Jurkat, Clone E6-1 (cell line): Measurements from ENCODE around the gene IARS2.
A peak's percentile ranks its signal among the peaks of the same experiment; 100 is the strongest.
"Not testable (repeated sequence)": the region's sequence is repeated elsewhere in the genome, so short reads cannot be mapped to it uniquely, and the experiment has no call there.

ENCODE experiments used
- DNase-seq: peaks from one replicate; pipeline ENCODE4 v3.0.0-alpha.2; 2011; ENCODE audit warnings: low read depth, low spot score
- H3K4me3 ChIP-seq: 2 replicates; pipeline ENCODE4 v1.5.1; 2011; ENCODE audit warnings: mild to moderate bottlenecking, low read length, control low read depth, moderate library complexity

IARS2 gene

GRCh38 chr1:220099826-220100225, 5.9 kb downstream of the IARS2 start:
- H3K4me3 ChIP-seq, result no peak overlapping the region
- no peak for DNase-seq

DNA sequence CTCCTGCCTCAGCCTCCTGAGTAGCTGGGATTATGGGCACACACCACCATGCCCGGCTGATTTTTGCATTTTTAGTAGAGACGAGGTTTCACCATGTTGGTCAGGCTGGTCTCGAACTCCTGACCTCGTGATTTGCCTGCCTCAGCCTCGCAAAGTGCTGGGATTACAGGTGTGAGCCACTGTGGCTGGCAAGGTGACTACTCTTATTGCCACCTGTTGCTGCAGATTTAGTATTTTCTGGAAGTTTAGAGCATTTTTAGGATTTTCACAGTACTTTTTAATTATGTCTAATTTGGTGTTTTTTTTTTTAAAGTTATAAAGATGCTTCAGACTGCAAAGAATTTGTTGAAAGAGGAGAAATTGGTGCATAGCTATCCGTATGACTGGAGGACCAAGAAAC, 16.5 kb downstream of the IARS2 start:
- DNase-seq, H3K4me3 ChIP-seq: not testable (repeated sequence)

GRCh38 chr1:220112600-220112999, 18.7 kb downstream of the IARS2 start:
- not testable (repeated sequence) for H3K4me3 ChIP-seq, DNase-seq

DNA sequence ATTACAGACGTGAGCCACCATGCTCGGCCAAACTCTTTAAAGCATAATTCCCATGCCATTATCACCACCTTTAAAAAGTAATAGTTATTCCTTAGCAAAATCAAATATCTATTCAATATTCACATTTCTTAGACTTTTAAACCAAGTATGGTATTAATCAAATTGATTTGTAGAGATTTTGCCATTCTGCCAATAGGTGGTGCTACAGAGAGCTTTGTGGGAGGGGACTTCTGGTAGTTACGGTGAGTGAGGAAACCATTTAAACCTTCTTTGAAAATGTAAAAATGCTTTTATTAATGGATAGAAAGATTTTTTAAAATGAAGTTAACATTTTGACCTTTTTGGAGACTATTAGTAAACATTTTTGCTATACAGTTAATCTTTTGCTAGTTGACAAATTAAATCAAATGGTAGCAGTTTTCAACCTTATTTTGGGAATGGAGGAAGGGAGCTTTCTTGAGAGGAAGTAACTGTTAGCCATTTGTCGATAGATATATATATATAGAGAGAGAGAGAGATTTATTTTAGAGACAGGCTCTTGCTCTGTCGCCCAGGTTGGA, 19.3 kb downstream of the IARS2 start:
- DNase-seq, result peak; percentile 45
- no peak overlapping the region for H3K4me3 ChIP-seq

GRCh38 chr1:220119043-220119512, 25.1 kb downstream of the IARS2 start:
- no peak for DNase-seq
- H3K4me3 ChIP-seq, result no peak overlapping the region

- H3K4me3 ChIP-seq, result no peak overlapping the region
- DNase-seq, result no peak
Observed at GRCh38 chr1:220121791-220122530, 28.0 kb downstream of the IARS2 start.

GRCh38 chr1:220123066-220123465, 29.1 kb downstream of the IARS2 start:
- H3K4me3 ChIP-seq, result no peak overlapping the region
- no peak for DNase-seq

- no peak overlapping the region for H3K4me3 ChIP-seq
- peak; percentile 21 for DNase-seq
Observed at GRCh38 chr1:220123889-220124288, 30.0 kb downstream of the IARS2 start.

GRCh38 chr1:220124542-220124941, 30.6 kb downstream of the IARS2 start:
- DNase-seq, result no peak
- no peak overlapping the region for H3K4me3 ChIP-seq

DNA sequence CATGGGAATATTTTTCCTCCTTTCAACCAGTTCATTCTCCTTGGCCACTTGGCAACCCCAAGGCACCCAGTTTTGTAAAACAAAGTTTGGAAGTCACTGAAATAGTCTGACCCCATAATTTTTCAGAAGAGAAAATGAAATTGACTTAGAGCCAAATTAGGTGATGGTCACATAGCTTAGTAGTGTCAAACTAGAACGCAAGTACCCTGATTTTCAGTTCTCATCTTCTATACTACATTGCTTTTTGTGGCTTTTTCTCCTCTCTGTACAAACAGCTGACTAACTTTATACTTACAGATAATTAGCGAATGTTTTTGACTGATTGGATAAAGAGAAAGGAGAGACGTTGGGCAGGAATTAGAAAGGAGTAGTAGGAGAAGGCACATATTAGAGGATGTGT, 33.1 kb downstream of the IARS2 start:
- H3K4me3 ChIP-seq, result no peak overlapping the region
- no peak for DNase-seq

DNA sequence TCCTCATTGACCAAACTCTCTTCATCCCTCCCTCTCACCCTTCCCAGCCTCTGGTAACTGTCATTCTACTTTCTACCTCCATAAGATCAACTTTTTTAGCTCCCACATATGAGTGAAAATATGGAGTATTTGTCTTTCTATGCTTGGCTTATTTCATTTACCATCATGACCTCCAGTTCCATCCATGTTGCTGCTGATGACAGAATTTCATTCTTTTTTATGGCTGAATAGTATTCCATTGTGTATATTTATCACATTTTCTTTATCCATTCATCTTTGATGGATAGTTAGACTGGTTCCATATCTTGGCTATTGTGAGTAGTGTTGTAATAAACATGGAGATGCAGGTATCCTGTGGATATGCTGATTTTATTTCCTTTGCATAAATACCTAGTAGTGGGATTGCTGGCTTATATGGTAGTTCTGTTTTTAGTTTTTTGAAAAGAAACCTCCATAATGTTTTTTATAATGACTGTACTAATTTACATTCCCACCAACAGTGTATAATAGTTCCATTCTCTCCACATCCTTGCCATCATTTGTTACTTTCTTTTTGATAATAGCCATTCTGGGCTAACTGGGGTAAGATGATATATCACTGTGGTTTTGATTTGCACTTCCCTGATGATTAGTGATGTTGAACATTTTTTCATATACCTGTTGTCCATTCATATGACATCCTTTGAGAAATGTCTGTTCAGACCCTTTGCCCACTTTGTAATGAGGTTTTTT, 35.7 kb downstream of the IARS2 start:
- H3K4me3 ChIP-seq, result no peak overlapping the region
- no peak for DNase-seq

DNA sequence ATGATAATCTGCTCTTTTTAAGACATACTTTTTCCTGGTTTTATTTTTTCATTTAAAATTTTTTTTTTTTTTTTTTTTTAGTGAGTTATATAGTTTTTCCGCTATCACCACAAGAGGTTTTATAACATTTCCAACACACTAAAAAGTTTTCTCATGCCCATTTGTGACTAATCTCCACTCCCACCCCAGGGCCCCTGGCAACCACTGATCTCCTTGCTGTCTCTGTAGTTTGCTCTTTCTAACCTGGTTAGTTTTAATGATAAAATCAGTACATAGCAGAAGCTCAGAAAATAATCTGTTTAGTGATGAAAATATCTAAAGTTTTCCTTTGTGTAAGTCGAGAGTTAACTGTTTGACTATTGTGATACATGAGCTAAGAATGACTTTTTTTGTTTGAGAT, 41.8 kb downstream of the IARS2 start:
- H3K4me3 ChIP-seq, result no peak overlapping the region
- no peak for DNase-seq

GRCh38 chr1:220137019-220137786, 43.3 kb downstream of the IARS2 start:
- H3K4me3 ChIP-seq, result no peak overlapping the region
- DNase-seq, result peak; percentile 30

DNA sequence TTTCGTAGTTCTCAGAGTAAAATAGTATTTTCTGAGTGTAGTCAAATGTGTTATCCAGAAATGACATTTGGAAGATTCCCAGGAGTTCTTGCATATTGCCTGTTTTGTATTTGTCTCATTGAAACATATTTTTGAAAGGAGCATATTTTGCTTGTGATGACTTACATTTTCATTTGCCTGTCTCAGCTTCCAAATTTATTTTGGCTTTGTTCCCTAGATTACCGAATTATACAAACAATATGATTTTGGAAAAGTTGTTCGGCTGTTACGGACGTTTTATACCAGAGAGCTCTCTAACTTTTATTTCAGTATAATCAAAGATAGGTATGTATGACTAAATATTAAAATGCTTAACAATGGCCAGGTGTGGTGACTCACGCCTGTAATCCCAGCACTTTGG, 46.0 kb downstream of the IARS2 start:
- no peak for DNase-seq
- H3K4me3 ChIP-seq, result no peak overlapping the region

DNA sequence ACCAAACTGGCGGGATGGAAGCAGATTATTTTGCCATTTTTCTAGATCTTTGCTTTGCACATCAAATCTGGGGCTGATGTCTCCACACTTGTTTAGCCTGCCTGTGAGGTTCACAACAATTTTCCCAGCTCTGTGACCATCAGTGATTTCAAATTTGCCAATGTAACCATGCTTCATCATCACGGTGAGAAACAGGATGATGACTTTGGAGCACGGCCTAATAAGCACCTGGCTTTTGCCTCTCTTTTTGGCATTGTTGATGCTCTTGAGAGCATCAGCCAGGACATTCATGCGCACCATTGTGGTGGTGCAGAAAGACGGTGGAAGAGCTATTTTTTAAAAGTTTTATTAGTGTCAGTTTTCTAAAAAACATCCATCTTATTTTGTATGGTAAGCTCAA, 50.1 kb downstream of the IARS2 start:
- H3K4me3 ChIP-seq, result no peak overlapping the region
- no peak for DNase-seq

GRCh38 chr1:220149742-220150141, 55.8 kb downstream of the IARS2 start:
- no peak overlapping the region for H3K4me3 ChIP-seq
- DNase-seq, result no peak

DNA sequence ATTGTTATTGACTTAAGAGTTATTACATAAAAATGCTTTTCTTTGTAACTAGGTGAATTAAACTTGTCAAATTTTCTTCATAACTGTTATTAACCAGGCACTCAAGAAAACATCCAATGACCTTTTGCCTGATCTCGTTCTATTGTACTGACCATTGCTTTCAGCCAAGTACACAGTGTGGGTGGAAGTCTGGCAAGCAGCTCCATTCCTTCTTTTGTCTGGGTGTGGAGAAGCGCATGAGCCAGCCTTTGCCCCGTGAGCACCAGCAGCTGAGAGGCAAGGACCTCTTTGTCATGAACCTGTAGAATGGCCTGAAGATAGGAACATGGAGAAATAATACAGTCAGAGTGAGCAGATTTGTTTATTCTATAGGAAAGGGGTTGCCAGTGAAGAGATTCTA, 57.5 kb downstream of the IARS2 start:
- no peak for DNase-seq
- H3K4me3 ChIP-seq, result no peak overlapping the region

GRCh38 chr1:220153147-220153546, 59.2 kb downstream of the IARS2 start:
- H3K4me3 ChIP-seq, result no peak overlapping the region
- no peak for DNase-seq

DNA sequence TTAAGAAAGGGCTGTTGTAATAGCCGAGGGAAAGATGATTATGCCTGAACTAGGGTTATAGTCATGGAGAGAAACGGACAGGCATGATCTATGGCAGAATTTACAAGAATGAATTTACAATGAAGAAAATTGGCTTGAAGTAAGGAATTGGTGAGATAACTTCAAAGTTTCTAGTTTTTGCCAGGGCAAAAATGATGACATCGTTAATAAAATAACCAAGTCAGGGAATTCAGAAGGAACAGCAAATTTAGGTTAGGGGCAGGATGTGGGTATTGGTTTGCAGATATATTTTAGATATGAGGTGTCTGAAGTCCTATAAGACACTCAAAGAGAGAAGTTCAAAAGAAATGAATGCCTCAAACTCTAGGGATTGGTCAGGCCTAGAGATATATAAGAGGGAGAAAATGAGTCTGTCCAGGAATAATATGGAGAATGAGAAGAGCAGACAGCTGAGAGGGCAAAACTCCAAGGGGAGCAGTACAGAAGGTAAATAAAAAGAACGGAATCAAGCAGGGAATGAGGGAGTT, 62.8 kb downstream of the IARS2 start:
- no peak for DNase-seq
- no peak overlapping the region for H3K4me3 ChIP-seq
